GM18499 (cell line): Measurements from ENCODE around the gene CNP.
"Not testable (repeated sequence)": the region's sequence is repeated elsewhere in the genome, so short reads cannot be mapped to it uniquely, and the experiment has no call there.

ENCODE experiments used
- ATAC-seq: cut with Tn5 transposase; IDR thresholded peaks from one replicate; pipeline ENCODE4 v1.9.1; 2021; ENCODE audit warnings: moderate number of reproducible peaks; ENCODE audit not compliant: insufficient read depth, unreplicated experiment

CNP gene

GRCh38 chr17:42000413-42001133, 34.0 kb downstream of the CNP start:
- ATAC-seq: no peak

- no peak for ATAC-seq
These were observed 35.1 kb downstream of the CNP start for GRCh38 chr17:42001729-42002128.

GRCh38 chr17:42002175-42002791, 35.7 kb downstream of the CNP start:
- ATAC-seq: no peak

DNA sequence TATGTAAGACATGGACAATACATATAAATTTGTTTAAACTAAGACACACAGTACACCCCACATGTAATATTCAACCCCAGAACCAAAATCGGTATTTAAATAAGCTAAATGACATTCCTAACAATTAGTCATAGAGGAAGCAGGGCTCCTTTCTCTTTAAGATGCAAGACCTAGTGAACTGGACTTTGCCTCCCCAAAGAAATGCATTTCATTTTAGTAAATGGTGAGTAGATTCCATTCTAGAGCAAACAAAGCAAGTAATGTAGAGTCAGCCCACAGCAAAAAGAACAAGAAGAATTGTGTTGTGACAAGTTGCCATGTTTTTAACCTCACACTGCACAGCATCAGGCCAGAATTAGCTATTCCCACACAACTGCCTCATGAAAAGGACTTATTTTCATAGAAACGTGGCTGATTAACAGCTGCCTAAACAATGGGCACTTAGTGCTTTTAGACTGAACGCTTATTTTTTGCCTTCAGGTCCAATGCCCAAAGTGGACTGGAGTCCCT, 36.3 kb downstream of the CNP start:
- no peak for ATAC-seq

DNA sequence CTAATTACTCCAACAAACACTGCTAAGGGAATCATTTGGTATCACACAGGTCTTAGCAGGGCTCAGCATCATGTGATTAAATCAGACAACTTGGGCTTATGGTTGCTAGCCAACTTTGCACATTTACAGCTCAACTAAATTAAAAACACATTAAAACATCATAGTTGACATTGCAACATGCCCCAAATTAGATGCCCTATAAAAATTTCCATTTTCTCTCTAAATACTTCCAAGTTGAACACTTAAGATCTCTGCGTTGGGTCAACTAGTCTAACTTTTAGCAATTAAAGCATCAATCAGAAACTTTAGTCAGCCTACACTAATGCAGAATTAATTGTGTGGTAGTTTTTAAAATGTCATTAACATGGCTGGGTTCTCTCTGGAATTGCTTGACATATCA, 38.6 kb downstream of the CNP start:
- no peak for ATAC-seq

DNA sequence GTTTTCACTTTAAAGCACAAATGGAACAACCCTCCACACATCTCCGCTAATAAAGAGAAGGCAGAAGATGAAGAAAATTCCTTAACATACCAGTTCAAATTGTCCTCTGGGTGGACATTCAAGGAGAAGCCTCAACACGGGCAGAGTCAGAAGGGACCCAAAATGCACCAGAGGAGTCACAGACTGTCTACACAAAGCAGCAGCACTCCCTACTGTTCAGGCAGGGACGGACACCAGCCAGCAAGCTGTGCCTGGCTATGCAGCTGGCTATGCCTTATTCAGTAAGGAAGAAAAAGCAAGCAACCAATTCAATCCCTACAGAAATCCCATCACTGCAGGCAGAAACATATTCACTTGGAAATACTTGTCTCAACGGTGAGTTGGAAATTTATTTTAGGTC, 42.6 kb downstream of the CNP start:
- no peak for ATAC-seq

- not testable (repeated sequence) for ATAC-seq
These were observed 43.7 kb downstream of the CNP start for GRCh38 chr17:42010266-42010680.

DNA sequence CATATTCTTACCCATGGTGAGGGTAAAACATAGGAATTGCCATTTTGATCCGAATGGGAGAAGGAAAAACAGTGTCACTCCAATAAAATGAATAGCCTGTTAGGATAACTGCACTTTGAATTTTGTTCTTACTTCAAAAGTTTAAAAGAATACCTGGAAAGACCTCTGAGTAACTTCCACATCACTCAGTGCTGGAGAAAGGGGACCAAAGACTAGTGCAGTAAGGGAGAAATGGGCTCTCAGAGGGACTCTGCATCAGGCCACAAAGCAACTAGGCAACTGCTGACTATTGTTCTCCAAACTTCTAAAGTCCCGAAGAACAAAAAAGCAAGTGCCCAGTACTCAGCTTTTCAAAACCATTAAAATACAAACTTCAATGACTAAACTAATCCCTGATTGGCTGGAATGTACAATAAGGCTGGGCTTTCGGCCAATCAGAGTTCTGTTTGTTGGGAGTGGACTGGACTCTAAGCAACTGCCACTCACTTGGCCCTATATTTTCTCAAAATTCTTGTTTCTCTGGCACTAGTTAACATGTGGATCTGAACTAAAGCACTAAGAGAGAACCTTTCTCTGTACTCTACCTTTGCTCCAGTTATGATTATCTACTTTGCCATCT, 44.4 kb downstream of the CNP start:
- ATAC-seq: no peak

DNA sequence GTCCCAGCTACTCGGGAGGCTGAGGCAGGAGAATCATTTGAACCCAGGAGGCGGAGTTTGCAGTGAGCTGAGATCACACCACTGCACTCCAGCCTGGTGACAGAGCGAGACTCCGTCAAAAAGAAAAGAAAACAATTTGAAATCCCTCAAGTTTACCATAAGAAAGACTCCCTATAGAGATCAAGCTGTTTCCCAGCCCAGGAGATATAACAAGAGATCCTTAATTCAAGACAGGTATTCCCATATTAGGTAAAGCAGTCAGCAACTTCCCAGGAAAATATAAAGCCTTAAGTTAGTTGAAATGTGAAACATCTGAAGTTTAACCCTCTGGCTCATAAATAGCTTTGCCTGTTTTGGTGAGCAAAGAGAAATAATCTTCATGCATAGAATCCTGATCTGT, 45.8 kb downstream of the CNP start:
- ATAC-seq: not testable (repeated sequence)

DNA sequence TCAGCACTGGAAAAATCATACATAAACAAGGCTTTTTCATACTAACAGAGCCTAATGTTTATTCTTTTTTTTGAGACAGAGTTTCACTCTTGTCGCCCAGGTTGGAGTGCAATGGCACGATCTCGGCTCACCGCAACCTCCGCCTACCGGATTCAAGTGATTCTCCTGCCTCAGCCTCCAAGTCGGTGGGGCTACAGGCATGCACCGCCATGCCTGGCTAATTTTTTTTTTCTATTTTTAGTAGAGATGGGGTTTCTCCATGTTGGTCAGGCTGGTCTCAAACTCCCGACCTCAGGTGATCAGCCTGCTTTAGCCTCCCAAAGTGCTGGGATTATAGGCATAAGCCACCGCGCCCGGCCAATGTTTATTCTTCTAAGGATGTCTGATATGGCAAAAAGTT, 47.1 kb downstream of the CNP start:
- not testable (repeated sequence) for ATAC-seq

GRCh38 chr17:42016411-42016831, 49.8 kb downstream of the CNP start:
- ATAC-seq: no peak

DNA sequence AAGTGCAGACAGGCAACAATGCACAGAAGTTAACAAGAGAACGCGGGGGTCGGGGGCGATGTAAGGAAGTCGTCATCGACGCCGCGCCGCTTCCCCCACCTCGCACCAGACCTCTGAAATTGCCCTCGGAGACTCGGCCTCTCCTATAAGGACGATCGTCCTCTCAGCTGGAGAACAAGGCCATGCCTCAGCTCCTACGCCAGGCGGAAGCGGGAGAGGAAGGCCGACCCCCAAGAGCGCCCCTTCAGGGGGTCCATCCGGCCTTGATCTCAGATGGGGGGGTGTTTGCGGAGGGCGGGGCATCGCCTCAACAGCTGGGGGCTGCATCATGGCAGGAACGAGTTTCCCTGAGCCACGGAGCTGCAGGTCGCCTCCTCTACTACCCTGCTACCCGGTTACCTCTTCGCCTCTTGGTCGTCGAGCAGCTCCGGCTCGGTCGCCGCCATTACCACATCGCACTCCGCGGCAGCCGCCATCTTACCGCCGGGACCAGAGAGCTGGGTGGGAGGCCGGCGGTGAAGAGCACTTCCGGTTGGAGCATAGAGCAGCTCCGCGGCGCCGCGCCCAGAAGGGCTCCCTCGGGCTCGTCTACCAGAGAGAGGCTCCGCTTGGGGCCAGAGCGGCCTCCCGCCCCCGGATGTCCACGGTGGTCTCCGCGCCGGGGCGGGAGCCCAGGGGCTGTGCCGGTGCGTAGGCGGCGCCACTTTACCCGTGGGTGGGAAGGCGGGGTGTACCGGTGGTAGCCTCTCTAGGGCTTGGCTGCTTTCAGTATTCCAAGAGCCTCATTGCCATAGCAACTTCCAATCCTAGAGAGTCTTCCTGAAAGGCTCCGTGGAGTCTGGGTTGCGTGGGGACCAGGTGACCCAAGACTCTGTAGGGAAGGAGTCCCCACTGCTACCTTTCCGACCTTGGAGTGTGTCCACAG, 50.6 kb downstream of the CNP start, which contains the start of gene DNAJC7:
Gene DNAJC7, minus strand, starts transcription at position 499 of the 925 bp plus-strand sequence. Its CDS starts 23 bp downstream, at position 476.
- no peak for ATAC-seq

DNA sequence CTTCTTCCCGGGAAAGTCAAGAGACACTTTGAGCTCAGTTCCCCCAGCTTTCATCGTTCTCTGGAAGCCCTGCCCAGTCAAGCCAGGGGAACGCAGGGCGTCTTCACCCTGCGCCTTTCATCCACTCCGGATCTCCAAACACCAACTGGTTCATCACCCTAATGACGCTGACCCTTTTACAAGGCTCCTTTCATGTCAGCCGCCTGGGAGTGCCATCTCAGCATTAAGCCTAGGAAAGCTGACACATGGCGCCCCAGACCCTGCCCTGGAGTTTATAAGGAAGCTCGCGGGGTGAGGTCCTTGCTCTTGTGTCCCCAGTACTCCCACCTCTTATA, 51.2 kb downstream of the CNP start:
- ATAC-seq: no peak

GRCh38 chr17:42018339-42018738, 51.7 kb downstream of the CNP start:
- no peak for ATAC-seq

DNA sequence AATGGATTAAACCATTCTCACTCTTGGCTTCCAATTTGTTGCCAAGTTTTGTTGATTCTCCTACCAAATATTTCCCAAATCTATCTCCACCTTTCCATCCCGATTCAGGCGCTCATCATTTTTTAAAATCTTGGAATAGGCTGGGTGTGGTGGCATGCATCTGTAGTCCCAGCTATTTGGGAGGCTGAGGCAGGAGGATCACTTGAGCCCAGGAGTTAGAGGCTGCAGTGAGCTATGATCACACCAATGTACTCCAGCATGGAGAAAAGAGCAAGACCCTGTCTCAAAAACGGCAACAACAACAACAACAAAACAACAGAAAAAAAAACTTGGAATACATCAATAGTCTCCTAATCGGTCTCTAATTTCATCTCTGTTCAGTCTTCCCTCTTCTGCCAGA, 52.4 kb downstream of the CNP start:
- ATAC-seq: no peak

DNA sequence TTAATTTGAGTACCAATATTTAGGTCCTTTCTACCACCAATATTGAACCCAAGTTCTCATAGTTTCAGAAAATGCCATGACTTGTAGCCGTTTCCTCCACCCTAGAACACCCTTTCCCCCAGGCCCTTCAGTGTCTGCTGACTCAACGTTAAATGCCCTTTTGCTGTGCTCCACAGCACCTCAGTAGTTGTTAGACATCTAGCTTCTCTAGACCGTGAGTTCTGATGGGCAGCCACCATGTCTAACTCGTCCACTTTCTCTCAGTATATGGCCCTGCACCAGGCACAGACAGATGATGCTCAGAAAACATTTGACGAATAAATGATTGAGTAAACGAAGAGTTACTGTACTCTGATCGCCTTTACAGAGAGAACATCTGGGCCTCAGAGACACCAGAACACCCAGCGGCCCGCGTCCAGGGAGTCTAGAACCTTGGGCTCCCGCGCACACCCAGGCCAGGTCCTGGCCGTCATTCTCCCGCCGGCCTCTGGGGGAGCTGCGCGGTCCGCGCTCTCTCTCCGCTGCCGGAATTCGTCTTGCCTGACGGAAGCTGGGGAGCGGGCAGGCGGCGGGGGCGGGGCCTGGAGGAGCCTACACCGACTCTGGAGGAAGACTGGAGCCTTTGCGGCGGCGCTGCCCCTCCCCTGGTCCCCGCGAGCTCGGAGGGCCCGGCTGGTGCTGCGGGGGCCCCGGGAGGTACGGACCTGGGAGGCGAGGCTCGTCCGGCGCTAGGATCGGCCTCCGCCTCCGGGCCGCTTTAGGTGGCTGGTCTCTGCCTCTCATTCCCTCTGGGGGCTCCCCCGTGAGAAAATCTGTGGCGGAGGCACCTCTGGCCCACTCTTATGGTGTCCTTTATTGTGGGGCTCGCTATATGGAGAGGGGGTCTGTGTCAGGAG, 53.2 kb downstream of the CNP start, which contains the start of gene NKIRAS2:
Gene NKIRAS2, plus strand, starts transcription at position 582 of the 896 bp plus-strand sequence. CDS start 1,488 bp downstream, outside the sequence.
- no peak for ATAC-seq

DNA sequence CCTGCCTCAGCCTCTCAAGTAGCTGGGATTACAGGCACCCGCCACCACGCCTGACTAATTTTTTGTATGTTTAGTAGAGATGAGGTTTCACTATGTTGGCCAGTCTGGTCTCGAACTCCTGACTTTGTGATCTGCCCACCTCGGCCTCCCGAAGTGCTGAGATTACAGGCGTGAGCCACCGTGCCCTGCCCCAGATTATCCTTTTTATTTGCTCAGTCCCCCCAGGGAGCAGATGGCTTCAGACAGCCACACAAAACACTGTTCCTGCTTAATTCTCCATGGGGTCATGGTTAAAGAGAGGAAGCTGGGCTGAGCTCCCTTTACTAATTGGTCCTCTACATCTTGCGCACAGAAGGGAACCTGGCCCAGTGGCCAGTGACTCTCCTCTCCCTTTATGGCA, 54.2 kb downstream of the CNP start:
- ATAC-seq: not testable (repeated sequence)

DNA sequence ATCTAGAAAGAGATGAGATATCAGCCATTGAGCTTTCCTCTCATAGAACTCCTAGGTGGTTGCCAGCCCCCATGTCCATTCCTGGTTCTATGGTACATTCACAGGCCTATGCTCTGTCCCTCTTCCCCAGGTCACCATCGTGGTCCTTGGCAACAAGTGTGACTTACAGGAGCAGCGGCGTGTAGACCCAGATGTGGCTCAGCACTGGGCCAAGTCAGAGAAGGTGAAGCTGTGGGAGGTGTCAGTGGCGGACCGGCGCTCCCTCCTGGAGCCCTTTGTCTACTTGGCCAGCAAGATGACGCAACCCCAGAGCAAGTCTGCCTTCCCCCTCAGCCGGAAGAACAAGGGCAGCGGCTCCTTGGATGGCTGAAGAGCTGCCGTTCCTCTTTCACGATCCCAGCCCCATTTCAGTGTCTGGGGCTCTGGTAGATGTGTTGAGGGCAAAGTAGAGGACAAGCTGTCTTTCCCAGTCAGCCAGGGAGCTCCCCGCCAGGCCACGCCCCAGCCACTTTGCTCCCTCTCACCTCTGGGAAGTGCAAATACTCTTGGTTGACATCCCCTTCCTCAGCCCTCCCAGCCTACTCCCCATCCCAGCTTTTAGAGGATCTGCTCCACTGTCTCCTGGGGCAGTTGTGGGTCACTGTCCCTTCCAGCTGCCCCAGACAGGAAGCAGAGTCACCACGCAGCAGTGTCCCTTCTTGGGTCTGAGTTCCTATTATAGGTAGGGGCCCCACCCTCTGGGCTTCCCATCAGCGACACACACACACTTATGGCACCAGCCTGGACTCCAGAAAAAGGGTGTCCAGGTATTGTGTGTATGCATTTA, 57.1 kb downstream of the CNP start:
- ATAC-seq: no peak
